Measurements from ENCODE around the gene ZFP3.
"Not testable (repeated sequence)": the region's sequence is repeated elsewhere in the genome, so short reads cannot be mapped to it uniquely, and the experiment has no call there.

DNA sequence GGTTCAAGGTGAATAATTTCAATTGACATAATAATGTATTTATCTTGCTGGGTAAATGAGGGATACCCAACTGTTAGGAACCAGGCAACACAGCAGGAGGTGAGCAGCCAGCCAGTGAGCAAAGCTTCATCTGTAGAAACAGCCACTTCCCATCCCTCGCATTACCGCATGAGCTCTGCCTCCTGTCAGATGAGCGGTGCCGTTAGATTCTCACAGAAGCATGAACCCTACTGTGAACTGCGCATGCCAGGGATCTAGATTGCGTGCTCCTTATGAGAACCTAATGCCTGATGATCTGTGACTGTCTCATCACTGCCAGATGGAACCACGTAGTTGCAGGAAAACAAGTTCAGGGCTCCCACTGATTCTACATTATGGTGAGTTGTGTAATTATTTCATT lies 46.6 kb downstream of the ZFP3 start:
- TF ChIP-seq FOS (IDR thresholded peaks at IDR 0.05; ENCODE audit: low read depth, low read length); RCOR1 (IDR thresholded peaks at IDR 0.05; ENCODE audit: insufficient replicate concordance, low read length); BHLHE40 (IDR thresholded peaks at IDR 0.05; ENCODE audit: low read depth, low read length); POLR2A (IDR thresholded peaks at IDR 0.05; ENCODE audit: low read depth, low read length); CHD1 (IDR thresholded peaks at IDR 0.05; ENCODE audit: low read depth, low read length); MXI1 (IDR thresholded peaks at IDR 0.05; ENCODE audit: borderline replicate concordance, low read depth, low read length); RFX5 (IDR thresholded peaks at IDR 0.05; ENCODE audit: low read depth, low read length); RAD21 (IDR thresholded peaks at IDR 0.05; ENCODE audit: low read length); CEBPB (IDR thresholded peaks at IDR 0.05; ENCODE audit: low read depth, low read length); MAZ (IDR thresholded peaks at IDR 0.05; ENCODE audit: borderline replicate concordance, low read depth, low read length); MAFK (IDR thresholded peaks at IDR 0.05; ENCODE audit: low read depth, low read length); SMC3 (IDR thresholded peaks at IDR 0.05; ENCODE audit: low read depth, low read length): not testable (repeated sequence)
- TF ChIP-seq, protein P1, sequence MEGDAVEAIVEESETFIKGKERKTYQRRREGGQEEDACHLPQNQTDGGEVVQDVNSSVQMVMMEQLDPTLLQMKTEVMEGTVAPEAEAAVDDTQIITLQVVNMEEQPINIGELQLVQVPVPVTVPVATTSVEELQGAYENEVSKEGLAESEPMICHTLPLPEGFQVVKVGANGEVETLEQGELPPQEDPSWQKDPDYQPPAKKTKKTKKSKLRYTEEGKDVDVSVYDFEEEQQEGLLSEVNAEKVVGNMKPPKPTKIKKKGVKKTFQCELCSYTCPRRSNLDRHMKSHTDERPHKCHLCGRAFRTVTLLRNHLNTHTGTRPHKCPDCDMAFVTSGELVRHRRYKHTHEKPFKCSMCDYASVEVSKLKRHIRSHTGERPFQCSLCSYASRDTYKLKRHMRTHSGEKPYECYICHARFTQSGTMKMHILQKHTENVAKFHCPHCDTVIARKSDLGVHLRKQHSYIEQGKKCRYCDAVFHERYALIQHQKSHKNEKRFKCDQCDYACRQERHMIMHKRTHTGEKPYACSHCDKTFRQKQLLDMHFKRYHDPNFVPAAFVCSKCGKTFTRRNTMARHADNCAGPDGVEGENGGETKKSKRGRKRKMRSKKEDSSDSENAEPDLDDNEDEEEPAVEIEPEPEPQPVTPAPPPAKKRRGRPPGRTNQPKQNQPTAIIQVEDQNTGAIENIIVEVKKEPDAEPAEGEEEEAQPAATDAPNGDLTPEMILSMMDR (conservative IDR thresholded peaks at IDR 0.05; ENCODE audit: low read depth, low read length) = not testable (repeated sequence)
- TF ChIP-seq, protein P2, sequence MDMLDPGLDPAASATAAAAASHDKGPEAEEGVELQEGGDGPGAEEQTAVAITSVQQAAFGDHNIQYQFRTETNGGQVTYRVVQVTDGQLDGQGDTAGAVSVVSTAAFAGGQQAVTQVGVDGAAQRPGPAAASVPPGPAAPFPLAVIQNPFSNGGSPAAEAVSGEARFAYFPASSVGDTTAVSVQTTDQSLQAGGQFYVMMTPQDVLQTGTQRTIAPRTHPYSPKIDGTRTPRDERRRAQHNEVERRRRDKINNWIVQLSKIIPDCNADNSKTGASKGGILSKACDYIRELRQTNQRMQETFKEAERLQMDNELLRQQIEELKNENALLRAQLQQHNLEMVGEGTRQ (IDR thresholded peaks at IDR 0.05; ENCODE audit: low read depth, low read length) = not testable (repeated sequence)
